Jurkat, Clone E6-1 (cell line): Measurements from ENCODE around the gene C11orf21.

ENCODE experiments used
- DNase-seq: peaks from one replicate; pipeline ENCODE4 v3.0.0-alpha.2; 2011; ENCODE audit warnings: low read depth, low spot score
- H3K4me3 ChIP-seq: 2 replicates; pipeline ENCODE4 v1.5.1; 2011; ENCODE audit warnings: mild to moderate bottlenecking, low read length, control low read depth, moderate library complexity

The C11orf21 gene

GRCh38 chr11:2276280-2277007 is 25.3 kb downstream of the C11orf21 start:
- no peak overlapping the region for H3K4me3 ChIP-seq
- no peak for DNase-seq

DNA sequence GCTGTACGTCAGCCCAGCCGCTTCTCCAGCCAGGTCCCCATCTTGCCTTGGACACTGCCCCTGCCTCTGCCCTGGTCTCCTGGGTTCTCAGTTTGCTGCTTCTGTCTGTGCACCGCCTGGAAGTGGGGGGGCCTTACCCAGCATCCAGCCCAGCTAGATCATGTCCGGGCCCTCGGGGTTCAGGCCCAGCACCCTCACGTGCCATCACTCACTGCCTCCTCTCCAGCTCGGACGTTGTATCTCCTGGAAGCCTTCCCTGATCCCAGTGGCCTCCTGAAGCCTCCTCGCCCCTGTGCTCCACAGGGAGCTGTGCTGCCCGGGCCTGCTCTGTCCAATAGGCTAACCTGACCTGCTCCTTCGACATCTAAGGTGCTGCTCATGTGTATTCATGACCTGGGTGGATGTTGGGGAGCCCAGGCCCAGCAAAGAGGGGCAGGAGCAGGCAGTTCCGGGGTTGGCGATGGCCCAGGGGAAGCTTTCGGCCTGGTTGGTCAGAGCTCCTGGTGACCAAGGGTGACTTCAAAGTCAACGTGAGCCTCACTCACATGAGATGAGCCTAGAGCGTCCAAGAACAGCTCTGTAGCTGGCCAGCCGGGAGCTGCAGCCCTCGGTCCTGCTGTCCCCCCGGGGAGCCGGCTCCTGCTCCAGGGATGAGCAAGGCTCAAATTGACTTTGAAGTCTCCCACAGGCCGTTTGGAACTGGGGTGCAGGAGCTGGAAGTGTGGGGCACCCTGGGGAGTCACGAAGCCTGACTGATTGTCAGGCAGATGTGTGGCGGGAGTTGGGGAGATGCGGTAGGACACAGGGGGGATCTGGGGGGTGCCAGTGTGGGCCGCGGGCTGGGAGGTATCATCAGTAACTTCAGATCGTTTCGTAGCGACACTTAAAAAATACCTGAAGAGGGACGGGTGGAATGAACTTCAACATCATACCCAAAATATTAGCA is 26.1 kb downstream of the C11orf21 start:
- DNase-seq, result no peak
- no peak overlapping the region for H3K4me3 ChIP-seq

DNA sequence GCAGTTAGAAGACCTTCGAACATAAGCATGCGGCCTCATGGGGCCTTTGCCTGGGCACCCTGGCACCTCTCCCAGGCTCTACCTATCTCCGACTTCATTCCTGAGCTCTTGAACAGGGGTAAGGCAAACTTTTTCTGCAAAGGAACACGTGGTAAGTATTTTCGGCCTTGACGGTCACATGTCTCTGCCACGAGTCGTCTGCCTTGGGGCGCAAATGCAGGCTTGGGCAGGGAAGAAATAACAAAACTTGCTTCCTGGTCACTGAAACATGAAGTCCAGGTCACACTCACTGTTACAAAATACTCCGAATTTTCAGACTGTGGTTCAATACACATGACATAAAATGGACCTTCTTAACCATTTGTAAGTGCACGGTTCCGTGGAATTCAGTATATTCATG is 27.9 kb downstream of the C11orf21 start:
- no peak overlapping the region for H3K4me3 ChIP-seq
- no peak for DNase-seq

- DNase-seq, result no peak
- H3K4me3 ChIP-seq, result no peak overlapping the region
Measured at GRCh38 chr11:2273311-2273710, 28.4 kb downstream of the C11orf21 start.

- no peak for DNase-seq
Measured at GRCh38 chr11:2272946-2273280, 28.8 kb downstream of the C11orf21 start.

DNA sequence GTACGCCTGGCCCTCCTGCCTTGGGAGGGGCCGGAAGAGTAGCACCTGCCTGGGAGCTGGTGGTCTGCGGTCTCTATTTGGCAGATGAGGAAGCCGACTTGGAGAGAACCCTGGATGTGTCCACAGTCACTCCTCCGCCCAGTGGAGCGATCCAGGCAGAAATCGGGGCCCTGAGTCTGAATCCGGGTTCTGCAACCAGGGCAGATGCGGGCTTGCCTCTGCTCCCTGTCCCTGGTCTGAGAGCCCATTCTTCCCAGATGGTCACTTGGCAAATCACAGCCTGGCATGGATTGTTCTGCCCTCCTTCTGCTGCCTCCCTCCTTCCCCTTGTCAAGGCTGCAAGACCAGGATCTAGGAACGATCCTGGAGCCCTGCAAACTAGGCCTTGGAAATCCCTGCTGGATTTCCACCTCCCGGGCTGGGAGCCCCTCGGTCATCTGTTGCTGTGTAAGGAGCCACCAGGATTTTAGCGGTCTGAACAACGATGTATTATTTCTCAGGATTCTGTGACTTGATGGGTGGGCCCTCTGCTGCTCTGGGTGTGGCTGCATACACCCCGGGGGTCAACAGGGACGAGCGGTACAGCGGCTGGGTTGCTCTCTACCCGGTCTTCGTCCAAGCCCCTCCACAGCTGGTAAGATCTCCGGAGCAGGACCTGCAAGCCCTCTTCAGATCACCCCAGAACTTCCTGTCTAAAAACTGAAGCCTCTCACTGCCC is 29.3 kb downstream of the C11orf21 start:
- H3K4me3 ChIP-seq, result no peak overlapping the region
- DNase-seq, result no peak

More at GRCh38 chr11:2272946-2273280, 28.8 kb downstream of the C11orf21 start:
- no peak overlapping the region for H3K4me3 ChIP-seq

- no peak for DNase-seq
- H3K4me3 ChIP-seq, result no peak overlapping the region
Measured at GRCh38 chr11:2271327-2272227, 30.1 kb downstream of the C11orf21 start.

DNA sequence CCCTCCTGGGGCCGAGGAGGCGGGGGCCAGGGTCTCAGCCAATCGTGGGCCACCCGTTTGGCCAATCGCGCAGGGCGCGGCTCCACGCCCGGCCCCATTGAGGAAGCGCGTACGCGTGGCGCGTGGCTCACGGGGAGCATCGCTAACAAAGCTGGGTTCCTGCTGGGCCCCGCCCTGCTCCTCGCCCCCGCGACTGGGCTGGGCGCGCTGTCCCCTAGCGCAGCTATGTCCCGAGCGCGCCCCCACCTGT is 30.7 kb downstream of the C11orf21 start:
- no peak for DNase-seq
- H3K4me3 ChIP-seq, result no peak overlapping the region

GRCh38 chr11:2270322-2271076 is 31.2 kb downstream of the C11orf21 start, which contains the start of gene ASCL2:
TSS of gene ASCL2 (minus strand) at chr11:2270588. CDS start at chr11:2270332, 256 bp downstream.
- no peak for DNase-seq
- H3K4me3 ChIP-seq, result peak within 1 kb of the TSS; percentile 48

DNA sequence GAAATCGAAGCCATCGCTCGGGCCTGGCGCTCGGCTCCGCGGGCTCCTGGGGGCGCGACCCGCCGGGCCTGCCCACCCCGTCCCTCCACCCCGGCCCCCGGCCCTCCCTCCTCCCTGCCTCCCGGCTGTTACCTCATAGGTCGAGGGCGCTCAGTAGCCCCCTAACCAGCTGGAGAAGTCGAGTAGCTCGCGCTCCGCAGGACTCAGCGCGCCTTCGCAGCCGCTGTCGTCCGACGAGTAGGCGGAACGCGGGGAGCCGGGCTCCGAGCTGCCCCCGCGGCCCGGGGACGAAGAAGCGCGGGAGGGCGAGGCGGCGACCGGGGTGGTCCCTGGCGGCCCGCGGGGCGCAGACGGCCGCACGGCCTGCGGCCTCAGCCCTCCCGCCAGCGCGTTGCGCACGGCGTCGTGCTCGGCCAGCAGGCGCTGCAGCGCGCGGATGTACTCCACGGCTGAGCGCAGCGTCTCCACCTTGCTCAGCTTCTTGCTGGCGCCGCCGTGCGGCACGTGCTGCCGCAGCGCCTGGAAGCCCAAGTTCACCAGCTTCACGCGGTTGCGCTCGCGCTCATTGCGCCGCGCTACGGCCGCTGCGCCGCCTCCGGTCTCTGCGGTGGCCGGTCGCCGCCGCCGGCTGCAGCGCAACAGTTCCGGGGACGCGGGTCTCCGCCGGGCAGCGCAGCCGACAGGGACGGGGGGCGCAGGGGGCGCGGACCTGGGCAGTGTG is 32.0 kb downstream of the C11orf21 start:
- no peak for DNase-seq
- peak overlapping the region; percentile 48 for H3K4me3 ChIP-seq

- peak overlapping the region; percentile 48 for H3K4me3 ChIP-seq
- DNase-seq, result no peak
Measured at GRCh38 chr11:2268729-2269600, 32.8 kb downstream of the C11orf21 start.

GRCh38 chr11:2267851-2268728 is 33.6 kb downstream of the C11orf21 start:
- DNase-seq, result no peak
- no peak overlapping the region for H3K4me3 ChIP-seq

DNA sequence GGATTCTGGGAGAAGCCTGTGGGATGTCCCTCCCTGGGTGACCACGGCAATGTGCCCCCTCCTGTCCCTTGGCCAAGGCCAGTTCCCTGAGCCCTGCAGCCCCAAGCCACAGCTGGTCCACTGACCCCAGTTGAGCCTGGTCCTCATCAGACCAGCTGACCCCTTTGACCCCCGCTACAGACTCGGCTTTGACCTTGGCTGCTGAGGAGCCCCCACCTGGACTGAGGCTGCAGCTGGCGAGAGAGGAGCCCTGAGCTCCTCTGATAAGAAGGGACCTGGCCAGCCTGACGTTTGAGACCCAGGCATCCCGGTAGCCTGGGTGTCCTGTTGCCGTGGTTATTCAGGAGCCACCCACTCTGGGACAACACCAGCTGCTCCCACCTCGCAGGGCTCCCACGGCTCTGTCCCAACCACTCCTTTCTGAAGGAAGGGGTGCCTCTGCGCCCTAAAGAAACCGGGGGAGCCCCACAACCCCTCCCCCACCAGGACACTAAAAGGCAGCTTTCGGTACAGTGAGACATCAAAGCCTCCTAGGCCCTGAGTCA is 34.3 kb downstream of the C11orf21 start:
- H3K4me3 ChIP-seq, result no peak overlapping the region
- no peak for DNase-seq

DNA sequence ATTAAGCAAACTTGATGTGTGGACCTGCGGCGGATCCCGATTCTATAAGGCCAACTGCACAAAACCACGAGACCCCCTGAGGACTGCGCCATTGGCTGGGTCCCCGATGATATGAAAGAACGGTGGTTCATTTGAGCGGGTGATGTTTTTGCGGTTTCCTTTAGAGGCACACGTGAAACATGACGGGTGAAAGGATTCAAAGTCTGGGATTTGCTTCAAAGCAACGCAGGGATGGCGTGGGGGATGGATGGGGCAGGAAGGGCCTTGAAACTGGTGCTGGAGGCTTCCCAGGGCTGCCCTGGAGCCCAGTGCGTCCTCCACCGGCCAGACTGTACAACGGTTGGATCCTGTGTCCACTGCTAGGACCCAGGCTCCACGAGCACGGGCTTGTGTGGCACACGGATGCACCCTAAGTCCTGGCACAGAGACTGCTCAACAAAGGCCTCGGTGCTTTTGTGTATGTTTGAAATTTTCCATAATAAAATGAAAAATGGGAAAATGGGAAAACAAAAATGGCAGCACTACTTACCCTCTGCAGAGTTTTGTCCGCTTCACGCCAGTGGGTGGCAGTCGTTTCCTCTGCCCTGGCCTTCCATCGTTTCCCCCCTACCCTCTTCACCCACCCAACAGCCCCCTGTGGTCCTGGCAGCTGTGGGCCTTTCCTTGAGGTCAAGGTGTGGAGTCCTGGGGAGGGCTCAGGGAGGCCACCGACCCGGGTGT is 35.0 kb downstream of the C11orf21 start:
- DNase-seq, result peak; percentile 85
- H3K4me3 ChIP-seq, result no peak overlapping the region; the same call in 1 of the 2 replicates
